ENCODE results near the gene DGKI. TPM values are rescaled to one million over a fixed set of nuclear protein-coding genes. Genes with fewer than 3 reads are reported as not detected.

Gene DGKI
- total RNA-seq, 1 donor from 2014 or later = 0.69 TPM

GRCh38 chr7:137521451-137521850 lies 325.3 kb downstream of the DGKI start:
- TF ChIP-seq CTCF (IDR thresholded peaks at IDR 0.05; ENCODE audit: unreplicated experiment) = no peak
- Mint-ChIP-seq H3K4me3 (ENCODE audit: unreplicated experiment) (no peak overlapping the region), H3K9me3 (ENCODE audit: unreplicated experiment) (no peaks in the 10 kb centered on the region), H3K27me3 (ENCODE audit: unreplicated experiment) (no peaks in the 10 kb centered on the region), H3K36me3 (ENCODE audit: low read depth, unreplicated experiment) (no peaks in the 10 kb centered on the region), H3K4me1 (ENCODE audit: unreplicated experiment) (no peaks in the 10 kb centered on the region), H3K27ac (ENCODE audit: unreplicated experiment) (no peak overlapping the region)
- DNase-seq (ENCODE audit: low spot score) = no peak

GRCh38 chr7:137519947-137520346 lies 326.8 kb downstream of the DGKI start:
- H3K27me3 Mint-ChIP-seq (ENCODE audit: unreplicated experiment) = no peaks in the 10 kb centered on the region
- TF ChIP-seq CTCF (IDR thresholded peaks at IDR 0.05; ENCODE audit: unreplicated experiment) = no peak
- H3K36me3 Mint-ChIP-seq (ENCODE audit: low read depth, unreplicated experiment) = no peaks in the 10 kb centered on the region
- H3K4me1 Mint-ChIP-seq (ENCODE audit: unreplicated experiment) = no peaks in the 10 kb centered on the region
- H3K4me3 Mint-ChIP-seq (ENCODE audit: unreplicated experiment) = no peak overlapping the region
- no peaks in the 10 kb centered on the region for H3K9me3 Mint-ChIP-seq (ENCODE audit: unreplicated experiment)
- H3K27ac Mint-ChIP-seq (ENCODE audit: unreplicated experiment) = no peak overlapping the region
- no peak for DNase-seq (ENCODE audit: low spot score)

GRCh38 chr7:137519181-137519691 lies 327.5 kb downstream of the DGKI start:
- no peaks in the 10 kb centered on the region for H3K27me3 Mint-ChIP-seq (ENCODE audit: unreplicated experiment)
- H3K4me3 Mint-ChIP-seq (ENCODE audit: unreplicated experiment) = no peak overlapping the region
- H3K36me3 Mint-ChIP-seq (ENCODE audit: low read depth, unreplicated experiment) = no peaks in the 10 kb centered on the region
- no peak for DNase-seq (ENCODE audit: low spot score)
- H3K4me1 Mint-ChIP-seq (ENCODE audit: unreplicated experiment) = no peaks in the 10 kb centered on the region
- no peaks in the 10 kb centered on the region for H3K9me3 Mint-ChIP-seq (ENCODE audit: unreplicated experiment)
- TF ChIP-seq CTCF (IDR thresholded peaks at IDR 0.05; ENCODE audit: unreplicated experiment) = no peak
- H3K27ac Mint-ChIP-seq (ENCODE audit: unreplicated experiment) = no peak overlapping the region

GRCh38 chr7:137513091-137513490 lies 333.7 kb downstream of the DGKI start:
- H3K9me3 Mint-ChIP-seq (ENCODE audit: unreplicated experiment) = no peaks in the 10 kb centered on the region
- no peak for TF ChIP-seq CTCF (IDR thresholded peaks at IDR 0.05; ENCODE audit: unreplicated experiment)
- no peaks in the 10 kb centered on the region for H3K27me3 Mint-ChIP-seq (ENCODE audit: unreplicated experiment)
- DNase-seq (ENCODE audit: low spot score) = no peak
- no peak overlapping the region for H3K4me3 Mint-ChIP-seq (ENCODE audit: unreplicated experiment)
- no peak overlapping the region for H3K27ac Mint-ChIP-seq (ENCODE audit: unreplicated experiment)
- peaks cover 5% of the 10 kb centered on the region for H3K4me1 Mint-ChIP-seq (ENCODE audit: unreplicated experiment)
- H3K36me3 Mint-ChIP-seq (ENCODE audit: low read depth, unreplicated experiment) = no peaks in the 10 kb centered on the region

- H3K4me1 Mint-ChIP-seq (ENCODE audit: unreplicated experiment) = peaks cover 5% of the 10 kb centered on the region
- H3K4me3 Mint-ChIP-seq (ENCODE audit: unreplicated experiment) = no peak overlapping the region
- H3K36me3 Mint-ChIP-seq (ENCODE audit: low read depth, unreplicated experiment) = no peaks in the 10 kb centered on the region
- DNase-seq (ENCODE audit: low spot score) = no peak
- no peak overlapping the region for H3K27ac Mint-ChIP-seq (ENCODE audit: unreplicated experiment)
- no peak for TF ChIP-seq CTCF (IDR thresholded peaks at IDR 0.05; ENCODE audit: unreplicated experiment)
- no peaks in the 10 kb centered on the region for H3K27me3 Mint-ChIP-seq (ENCODE audit: unreplicated experiment)
- no peaks in the 10 kb centered on the region for H3K9me3 Mint-ChIP-seq (ENCODE audit: unreplicated experiment)
Measured at GRCh38 chr7:137507096-137507495, 339.7 kb downstream of the DGKI start.

All from endothelial cell (in vitro differentiated cells).